Measurements from ENCODE around the gene ANAPC2. TPM values are rescaled to one million over a fixed set of nuclear protein-coding genes. Genes with fewer than 3 reads are reported as not detected.

ANAPC2 gene
- total and polyA plus RNA-seq, 4 donors, result 9.3 to 32.6 (median 19.6) TPM

- no peak within 1 kb of the TSS for H3K9ac ChIP-seq (ENCODE audit: low read depth in 1 of 2, low read length in 2 of 2)
- H3K27ac ChIP-seq (ENCODE audit: low read depth in 1 of 2, low read length in 2 of 2), result no peak within 1 kb of the TSS
- H3K27me3 ChIP-seq (ENCODE audit: control insufficient read depth in 4 of 4, insufficient read depth in 4 of 4, low read length in 3 of 4), result peaks cover 5 to 22% (median 11%) of the 10 kb centered on the region in 4 donors
- peak within 1 kb of the TSS in 2 of 3 donors; percentile 33 to 42 for H3K4me3 ChIP-seq (ENCODE audit: low read depth in 1 of 3, low read length in 3 of 3)
- DNase-seq (ENCODE audit: low spot score), result no peak
- H3K9me3 ChIP-seq (ENCODE audit: control insufficient read depth in 4 of 4, low read length in 3 of 4), result no peaks in the 10 kb centered on the region
- H3K4me1 ChIP-seq (ENCODE audit: control insufficient read depth in 4 of 4, insufficient read depth in 4 of 4, low read length in 3 of 4), result peaks cover 18 to 24% (median 19%) of the 10 kb centered on the region in 4 donors
- no peak for TF ChIP-seq EGR1 (IDR thresholded peaks at IDR 0.05; ENCODE audit: low read depth in 2 of 2)
- H3K36me3 ChIP-seq (ENCODE audit: control insufficient read depth in 4 of 4, insufficient read depth in 3 of 4, low read depth in 1 of 4, low read length in 3 of 4), result no peaks in the 10 kb centered on the region
- 7% methylated on average over 41 of the region's 41 CpGs for WGBS
Observed at GRCh38 chr9:137169896-137170358, 18.4 kb downstream of the ANAPC2 start, which contains the start of gene LRRC26. TSS of gene LRRC26 (minus strand) at chr9:137170051. CDS start at chr9:137169943, 108 bp downstream.

GRCh38 chr9:137168904-137169856, 19.2 kb downstream of the ANAPC2 start:
- Histone ChIP-seq H3K27ac (ENCODE audit: low read depth in 1 of 2, low read length in 2 of 2) (no peak overlapping the region), H3K36me3 (ENCODE audit: control insufficient read depth in 4 of 4, insufficient read depth in 3 of 4, low read depth in 1 of 4, low read length in 3 of 4) (no peaks in the 10 kb centered on the region), H3K9me3 (ENCODE audit: control insufficient read depth in 4 of 4, low read length in 3 of 4) (no peaks in the 10 kb centered on the region), H3K4me1 (ENCODE audit: control insufficient read depth in 4 of 4, insufficient read depth in 4 of 4, low read length in 3 of 4) (peaks cover 18 to 24% (median 19%) of the 10 kb centered on the region in 4 donors), H3K4me3 (ENCODE audit: low read depth in 1 of 3, low read length in 3 of 3) (peak overlapping the region in 2 of 3 donors; percentile 33 to 42), H3K27me3 (ENCODE audit: control insufficient read depth in 4 of 4, insufficient read depth in 4 of 4, low read length in 3 of 4) (peaks cover 7 to 29% (median 11%) of the 10 kb centered on the region in 4 donors), H3K9ac (ENCODE audit: low read depth in 1 of 2, low read length in 2 of 2) (no peak overlapping the region)
- WGBS, result 1% methylated on average over 124 of the region's 124 CpGs
- no peak for DNase-seq (ENCODE audit: low spot score)
- TF ChIP-seq MAX (IDR thresholded peaks at IDR 0.05) (no peak), GABPA (IDR thresholded peaks at IDR 0.05 in 1 of 2, conservative IDR thresholded peaks at IDR 0.05 in 1 of 2) (no peak), TAF1 (conservative IDR thresholded peaks at IDR 0.05) (no peak), CTCF (IDR thresholded peaks at IDR 0.05; ENCODE audit: low read depth, low read length, missing input control) (no peak)

- TF ChIP-seq REST (IDR thresholded peaks at IDR 0.05) (no peak), CTCF (IDR thresholded peaks at IDR 0.05; ENCODE audit: low read depth, low read length, missing input control) (no peak), GABPA (IDR thresholded peaks at IDR 0.05 in 1 of 2, conservative IDR thresholded peaks at IDR 0.05 in 1 of 2) (no peak), FOXA1 (IDR thresholded peaks at IDR 0.05) (no peak), MAX (IDR thresholded peaks at IDR 0.05) (no peak), ZBTB33 (IDR thresholded peaks at IDR 0.05) (no peak), RAD21 (IDR thresholded peaks at IDR 0.05) (no peak), YY1 (IDR thresholded peaks at IDR 0.05) (no peak)
- Histone ChIP-seq H3K4me1 (ENCODE audit: control insufficient read depth in 4 of 4, insufficient read depth in 4 of 4, low read length in 3 of 4) (peaks cover 18 to 24% (median 19%) of the 10 kb centered on the region in 4 donors), H3K4me3 (ENCODE audit: low read depth in 1 of 3, low read length in 3 of 3) (peak overlapping the region in 1 of 3 donors; percentile 42), H3K27me3 (ENCODE audit: control insufficient read depth in 4 of 4, insufficient read depth in 4 of 4, low read length in 3 of 4) (peaks cover 7 to 32% (median 15%) of the 10 kb centered on the region in 4 donors), H3K9ac (ENCODE audit: low read depth in 1 of 2, low read length in 2 of 2) (no peak overlapping the region), H3K9me3 (ENCODE audit: control insufficient read depth in 4 of 4, low read length in 3 of 4) (no peaks in the 10 kb centered on the region), H3K36me3 (ENCODE audit: control insufficient read depth in 4 of 4, insufficient read depth in 3 of 4, low read depth in 1 of 4, low read length in 3 of 4) (no peaks in the 10 kb centered on the region), H3K27ac (ENCODE audit: low read depth in 1 of 2, low read length in 2 of 2) (no peak overlapping the region)
- WGBS, result 2% methylated on average over 36 of the region's 36 CpGs
- DNase-seq (ENCODE audit: low spot score), result no peak
Observed at GRCh38 chr9:137168573-137168903, 19.8 kb downstream of the ANAPC2 start.
